GM06990 (cell line): Measurements from ENCODE around the gene MAGI1.

ENCODE experiments used
- DNase-seq: peaks from one replicate; pipeline ENCODE4 v3.0.0-alpha.2; 2011; ENCODE audit not compliant: insufficient read length; ENCODE audit errors: extremely low read depth
- H3K27me3 ChIP-seq: replicated peaks from 2 replicates; pipeline ENCODE4 v1.6.0; 2011; ENCODE audit warnings: low read length; ENCODE audit not compliant: control insufficient read depth, insufficient read depth
- H3K36me3 ChIP-seq: 2 replicates; pipeline ENCODE4 v1.5.1; 2011; ENCODE audit warnings: low read length; ENCODE audit not compliant: control insufficient read depth, insufficient read depth
- H3K4me3 ChIP-seq: replicated peaks from 2 replicates; pipeline ENCODE4 v1.5.1; 2011; ENCODE audit warnings: low read depth, mild to moderate bottlenecking, control low read depth, low read length
- CTCF ChIP-seq: IDR thresholded peaks from 2 replicates; pipeline ENCODE4 v1.5.1; 2011; ENCODE audit warnings: low read length, control low read depth, mild to moderate bottlenecking, inconsistent platforms; ENCODE audit not compliant: insufficient read depth, poor library complexity, severe bottlenecking

Gene MAGI1

GRCh38 chr3:66038726-66039589 lies at the start of gene MAGI1:
Gene MAGI1 (minus strand): TSS chr3:66038918. CDS start chr3:66038308, 610 bp downstream.
- Histone ChIP-seq H3K36me3 (no peaks in the 10 kb centered on the region), H3K27me3 (no peaks in the 10 kb centered on the region; the same call in none of the 2 replicates), H3K4me3 (peak within 1 kb of the TSS; percentile 64)
- no peak for TF ChIP-seq CTCF
- DNase-seq = peak; percentile 87

GRCh38 chr3:66083784-66084213 lies 45.1 kb upstream of the MAGI1 start:
- no peak for TF ChIP-seq CTCF
- no peak overlapping the region for H3K4me3 ChIP-seq
- H3K27me3 ChIP-seq = no peaks in the 10 kb centered on the region; the same call in 1 of the 2 replicates
- no peak for DNase-seq
- no peaks in the 10 kb centered on the region for H3K36me3 ChIP-seq

GRCh38 chr3:66083096-66083678 lies 44.5 kb upstream of the MAGI1 start:
- no peak for TF ChIP-seq CTCF
- Histone ChIP-seq H3K4me3 (no peak overlapping the region), H3K36me3 (no peaks in the 10 kb centered on the region), H3K27me3 (no peaks in the 10 kb centered on the region; the same call in 1 of the 2 replicates)
- no peak for DNase-seq

GRCh38 chr3:66082679-66083078 lies 44.0 kb upstream of the MAGI1 start:
- TF ChIP-seq CTCF = no peak

GRCh38 chr3:66080167-66080566 lies 41.4 kb upstream of the MAGI1 start:
- no peaks in the 10 kb centered on the region for H3K27me3 ChIP-seq
- DNase-seq = no peak
- no peak for TF ChIP-seq CTCF
- no peak overlapping the region for H3K4me3 ChIP-seq
- no peaks in the 10 kb centered on the region for H3K36me3 ChIP-seq

More at GRCh38 chr3:66082679-66083078, 44.0 kb upstream of the MAGI1 start:
- no peaks in the 10 kb centered on the region; the same call in 1 of the 2 replicates for H3K27me3 ChIP-seq
- H3K36me3 ChIP-seq = no peaks in the 10 kb centered on the region
- H3K4me3 ChIP-seq = no peak overlapping the region
- no peak for DNase-seq
